Endothelial cell of umbilical vein (primary cell): Measurements from ENCODE around the gene DHRS2. TPM values are rescaled to one million over a fixed set of nuclear protein-coding genes. Genes with fewer than 3 reads are reported as not detected.

ENCODE experiments used
- BruUV-seq: library from RNA; stranded (reverse); fragments of 400-500 nt; replicated peaks from 2 replicates; lab custom pipeline; 2021; lab: Mats Ljungman, UMichigan
- CTCF ChIA-PET: fragments of 300-600, 350-600 bp; sonication (Branson Sonifier 250); formaldehyde crosslinking; loops from one replicate; lab custom pipeline; 2021; ENCODE audit warnings: antibody characterized with exemption, inconsistent platforms; lab: Charles Lee
- POLR2A ChIA-PET: fragments of 300-600, 350-600 bp; sonication (Branson Sonifier 250); formaldehyde crosslinking; loops from one replicate; lab custom pipeline; 2021; ENCODE audit warnings: antibody characterized with exemption, inconsistent platforms; lab: Charles Lee
- DNase-seq: peaks from one replicate; pipeline ENCODE4 v3.0.0-alpha.2; 2011; ENCODE audit warnings: low read depth, low spot score
- FAIRE-seq: peaks from 2 replicates; lab custom pipeline; 2011; peaks lifted over from hg19 to GRCh38; lab: Jason Lieb, UNC
- H2AFZ ChIP-seq: 2 replicates; pipeline ENCODE4 v1.6.0; 2012; ENCODE audit warnings: low read depth, low read length, control low read depth, inconsistent platforms
- H3K27ac ChIP-seq: 2 replicates; pipeline ENCODE4 v1.5.1; 2011; ENCODE audit warnings: low read depth, mild to moderate bottlenecking, control low read depth, low read length, moderate library complexity; ENCODE audit not compliant: insufficient read depth
- H3K27me3 ChIP-seq, 2 experiments: 2 replicates each; pipeline versions ENCODE4 v1.6.0 to v1.6.1; 2011; ENCODE audit warnings: low read length in 2 of 2, mixed read lengths in 1 of 2; ENCODE audit not compliant: control insufficient read depth in 2 of 2, insufficient read depth in 2 of 2
- H3K36me3 ChIP-seq, 2 experiments: 2 replicates in 1 of 2; 3 replicates in 1 of 2; pipeline ENCODE4 v1.5.1; 2011; ENCODE audit warnings: low read length in 2 of 2, mild to moderate bottlenecking in 1 of 2, moderate library complexity in 1 of 2; ENCODE audit not compliant: control insufficient read depth in 2 of 2, insufficient read depth in 2 of 2; ENCODE audit errors: extremely low read depth in 1 of 2
- H3K4me1 ChIP-seq: 3 replicates; pipeline ENCODE4 v1.5.1; 2011; ENCODE audit warnings: mild to moderate bottlenecking, low read length; ENCODE audit not compliant: control insufficient read depth, insufficient read depth; ENCODE audit errors: extremely low read depth
- H3K4me2 ChIP-seq: 2 replicates; pipeline ENCODE4 v1.6.1; 2011; ENCODE audit warnings: low read length, control low read depth, mixed read lengths; ENCODE audit not compliant: insufficient read depth
- H3K4me3 ChIP-seq, 3 experiments: fragments of 200-600 bp in 1 of 3; sonication (generic), shearing (Covaris generic) in 1 of 3; replicated peaks in 1 of 3; 2 replicates each; pipeline ENCODE4 v1.5.1; 2011 to 2016; ENCODE audit warnings: control low read depth in 3 of 3, low read length in 3 of 3, mild to moderate bottlenecking in 2 of 3, inconsistent platforms in 1 of 3, low read depth in 1 of 3, moderate library complexity in 1 of 3; ENCODE audit not compliant: insufficient read depth in 1 of 3
- H3K79me2 ChIP-seq: 2 replicates; pipeline ENCODE4 v1.6.0; 2012; ENCODE audit warnings: low read length, inconsistent platforms; ENCODE audit not compliant: control insufficient read depth, insufficient read depth
- H3K9ac ChIP-seq: replicated peaks from 2 replicates; pipeline ENCODE3; 2011; ENCODE audit warnings: low read length, control low read depth; ENCODE audit not compliant: insufficient read depth; ENCODE audit errors: extremely low read depth
- H3K9me1 ChIP-seq: replicated peaks from 3 replicates; pipeline ENCODE4 v1.6.0; 2011; ENCODE audit warnings: mild to moderate bottlenecking, low read length; ENCODE audit not compliant: control insufficient read depth, insufficient read depth; ENCODE audit errors: extremely low read depth
- H3K9me3 ChIP-seq: replicated peaks from 2 replicates; pipeline ENCODE4 v1.5.1; 2012; ENCODE audit warnings: low read length, inconsistent platforms; ENCODE audit not compliant: control insufficient read depth, insufficient read depth
- H4K20me1 ChIP-seq: replicated peaks from 2 replicates; pipeline ENCODE3; 2011; ENCODE audit warnings: mild to moderate bottlenecking, low read length; ENCODE audit not compliant: control insufficient read depth, insufficient read depth; ENCODE audit errors: extremely low read depth
- EZH2 ChIP-seq: IDR thresholded peaks from 2 replicates; pipeline ENCODE4 v1.6.1; 2012; ENCODE audit warnings: borderline replicate concordance, low read depth, mild to moderate bottlenecking, moderate library complexity, low read length, inconsistent platforms; ENCODE audit not compliant: severe bottlenecking
- FOS ChIP-seq: IDR thresholded peaks from 2 replicates; pipeline ENCODE4 v1.6.1; 2011; ENCODE audit warnings: mild to moderate bottlenecking, low read length, moderate library complexity, borderline replicate concordance; ENCODE audit not compliant: insufficient read depth
- GATA2 ChIP-seq: IDR thresholded peaks from 2 replicates; pipeline ENCODE4 v1.7.0; 2011; ENCODE audit warnings: low read depth, mild to moderate bottlenecking, moderate library complexity, mixed read lengths, low read length; ENCODE audit not compliant: insufficient read length, insufficient read depth
- JUN ChIP-seq: IDR thresholded peaks from 2 replicates; pipeline ENCODE4 v1.6.1; 2011; ENCODE audit warnings: borderline replicate concordance, low read depth; ENCODE audit not compliant: insufficient read length, insufficient read depth
- MYC ChIP-seq: IDR thresholded peaks from one replicate; pipeline ENCODE4 v1.6.1; 2011; ENCODE audit warnings: mild to moderate bottlenecking, low read depth, low read length
- POLR2A ChIP-seq: IDR thresholded peaks from 2 replicates; pipeline ENCODE4 v1.6.1; 2012; ENCODE audit warnings: low read depth, mild to moderate bottlenecking, control low read depth, low read length
- POLR2AphosphoS5 ChIP-seq: IDR thresholded peaks from 2 replicates; pipeline ENCODE4 v1.6.1; 2012; ENCODE audit warnings: low read depth, mild to moderate bottlenecking, control low read depth, low read length, moderate library complexity; ENCODE audit not compliant: insufficient read depth
- dilution Hi-C: fragments of 300-500 bp; cut with MboI; formaldehyde crosslinking; loops from one replicate; pipeline ENCODE4 v1.15.0; 2019; ENCODE audit warnings: low sequenced_read_pairs; ENCODE audit not compliant: extremely low pct_ligation_motif_present
- intact Hi-C: fragments of 100-400 bp; cut with micrococcal nuclease; formaldehyde crosslinking; loops from one replicate; pipeline ENCODE4 v1.10.0; 2022
- polyA plus RNA-seq, 4 experiments: library from polyadenylated mRNA; depleted of rRNA in 3 of 4; stranded (reverse) in 3 of 4; unstranded in 1 of 4; fragments of >200 nt; gene quantifications; 2 replicates each; pipeline versions ENCODE4 v1.2.1 to v1.2.3, GENCODE V29; 2011 to 2012; ENCODE audit warnings: missing spikeins in 1 of 4
- total RNA-seq: library from RNA; stranded (reverse); gene quantifications from 2 replicates; pipeline ENCODE4 v1.2.3, GENCODE V29; 2021
- TF ChIP-seq, protein P1 (sequence below): IDR thresholded peaks from 2 replicates; pipeline ENCODE4 v1.6.1; 2011; ENCODE audit not compliant: insufficient read depth, insufficient read length
- TF ChIP-seq, protein P2 (sequence below), 2 donors: IDR thresholded peaks; 1 replicate in 1 of 2; 2 replicates in 1 of 2; pipeline ENCODE4 v1.5.1; 2011; ENCODE audit warnings: low read length in 2 of 2, mild to moderate bottlenecking in 2 of 2, moderate library complexity in 2 of 2, control low read depth in 1 of 2, inconsistent platforms in 1 of 2, low read depth in 1 of 2; ENCODE audit not compliant: insufficient read depth in 1 of 2; ENCODE audit errors: extremely low read depth in 1 of 2

Gene DHRS2
- total and polyA plus RNA-seq, 2 donors (not counting 3 experiments of a cell fraction or from before 2014, with no cell fraction given), result 0.10 TPM; not detected in 1

DNA sequence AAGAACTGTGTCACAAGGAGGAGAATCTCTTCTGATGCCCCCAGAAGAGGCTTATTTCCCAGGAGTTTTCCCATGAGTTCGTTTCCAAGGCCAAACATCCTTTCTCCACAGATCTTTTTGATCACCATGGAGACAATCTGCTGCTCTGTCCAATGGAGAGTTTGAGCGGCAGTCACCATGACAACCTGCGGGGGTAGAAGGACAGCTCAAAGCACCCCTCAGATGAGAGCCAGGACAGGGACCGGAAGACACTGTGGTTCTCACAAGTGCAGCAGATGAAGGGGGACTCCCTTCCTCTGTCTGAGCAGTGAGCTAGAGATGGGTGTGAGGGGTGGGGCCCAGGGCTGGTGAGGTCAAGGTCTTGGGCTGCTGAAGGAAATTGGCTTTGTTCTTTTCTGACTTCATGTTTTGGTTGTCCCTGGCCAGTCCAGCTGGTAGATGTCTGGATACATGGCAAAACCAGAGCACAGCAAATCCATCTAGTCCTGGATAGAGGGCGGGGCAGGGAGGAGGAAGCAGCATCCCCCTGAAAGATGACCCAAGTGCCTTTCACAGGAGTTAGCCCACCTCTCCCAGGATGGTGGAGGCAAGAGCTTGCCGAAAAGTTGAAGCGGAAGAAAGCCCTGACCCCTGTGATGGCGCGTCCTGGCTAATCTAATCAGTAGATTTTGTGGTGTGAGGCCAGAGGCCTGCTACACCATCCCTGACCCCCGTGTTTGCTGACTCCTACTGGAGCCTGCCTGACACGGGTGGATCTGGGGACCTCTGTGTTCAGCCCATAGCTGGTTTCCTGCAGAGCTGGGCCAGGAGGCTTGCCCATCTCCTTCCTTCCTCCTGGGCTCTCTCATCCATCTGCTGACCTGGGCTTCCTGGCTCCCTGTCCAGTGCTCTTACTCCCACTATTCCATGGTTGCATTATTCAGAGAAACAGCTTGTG, 24.4 kb downstream of the DHRS2 start:
- Histone ChIP-seq H3K4me3 (no peak overlapping the region), H3K36me3 (no peaks in the 10 kb centered on the region), H4K20me1 (no peaks in the 10 kb centered on the region), H2AFZ (no peak overlapping the region), H3K4me2 (no peak overlapping the region), H3K4me1 (no peaks in the 10 kb centered on the region), H3K27ac (no peak overlapping the region), H3K27me3 (no peaks in the 10 kb centered on the region), H3K9me3 (no peaks in the 10 kb centered on the region), H3K79me2 (no peaks in the 10 kb centered on the region), H3K9ac (no peak overlapping the region), H3K9me1 (no peaks in the 10 kb centered on the region)
- no TSS peak for BruUV-seq
- dilution Hi-C loops (no loop called here), intact Hi-C loops (no loop called here)
- TF ChIP-seq, protein P1, sequence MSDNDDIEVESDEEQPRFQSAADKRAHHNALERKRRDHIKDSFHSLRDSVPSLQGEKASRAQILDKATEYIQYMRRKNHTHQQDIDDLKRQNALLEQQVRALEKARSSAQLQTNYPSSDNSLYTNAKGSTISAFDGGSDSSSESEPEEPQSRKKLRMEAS, result no peak
- no peak for TF ChIP-seq FOS
- TF ChIP-seq GATA2, result no peak
- no peak for TF ChIP-seq MYC
- no peak for TF ChIP-seq JUN
- no peak for TF ChIP-seq POLR2AphosphoS5
- TF ChIP-seq EZH2, result no peak
- TF ChIP-seq, protein P2, sequence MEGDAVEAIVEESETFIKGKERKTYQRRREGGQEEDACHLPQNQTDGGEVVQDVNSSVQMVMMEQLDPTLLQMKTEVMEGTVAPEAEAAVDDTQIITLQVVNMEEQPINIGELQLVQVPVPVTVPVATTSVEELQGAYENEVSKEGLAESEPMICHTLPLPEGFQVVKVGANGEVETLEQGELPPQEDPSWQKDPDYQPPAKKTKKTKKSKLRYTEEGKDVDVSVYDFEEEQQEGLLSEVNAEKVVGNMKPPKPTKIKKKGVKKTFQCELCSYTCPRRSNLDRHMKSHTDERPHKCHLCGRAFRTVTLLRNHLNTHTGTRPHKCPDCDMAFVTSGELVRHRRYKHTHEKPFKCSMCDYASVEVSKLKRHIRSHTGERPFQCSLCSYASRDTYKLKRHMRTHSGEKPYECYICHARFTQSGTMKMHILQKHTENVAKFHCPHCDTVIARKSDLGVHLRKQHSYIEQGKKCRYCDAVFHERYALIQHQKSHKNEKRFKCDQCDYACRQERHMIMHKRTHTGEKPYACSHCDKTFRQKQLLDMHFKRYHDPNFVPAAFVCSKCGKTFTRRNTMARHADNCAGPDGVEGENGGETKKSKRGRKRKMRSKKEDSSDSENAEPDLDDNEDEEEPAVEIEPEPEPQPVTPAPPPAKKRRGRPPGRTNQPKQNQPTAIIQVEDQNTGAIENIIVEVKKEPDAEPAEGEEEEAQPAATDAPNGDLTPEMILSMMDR (IDR thresholded peaks at IDR 0.05; ENCODE audit: extremely low read depth in 1 of 2, insufficient read depth in 1 of 2, low read depth in 1 of 2, low read length in 2 of 2), result no peak
- no peak for TF ChIP-seq POLR2A
- ChIA-PET POLR2A (no interaction called here), CTCF (interaction anchor here (1.5 to 2.4 kb wide), 2 partner anchors 29 to 250 kb away, joined by 4 to 8 read pairs; no protein-coding TSS in a partner anchor)
- DNase-seq, result no peak
- FAIRE-seq, result no peak
